Upper lobe of left lung (tissue), 4 donors: ENCODE results near the gene EVL.

Experiments
- CTCF ChIP-seq, 6 experiments: fragments of 450-650 bp in 4 of 6; fragments of 200-600 bp in 2 of 6; sonication (generic) in 2 of 6; IDR thresholded peaks; one replicate each; pipeline ENCODE4 v1.5.1; 2016 to 2019; ENCODE audit warnings: antibody characterized with exemption in 6 of 6
- POLR2A ChIP-seq, 4 donors: fragments of 450-650 bp; IDR thresholded peaks; one replicate each; pipeline ENCODE4 v1.5.1; 2016 to 2017; ENCODE audit warnings: antibody characterized with exemption in 4 of 4, mild to moderate bottlenecking in 2 of 4

- TF ChIP-seq CTCF (IDR thresholded peaks at IDR 0.05) (no peak), POLR2A (IDR thresholded peaks at IDR 0.05) (no peak)
Observed at GRCh38 chr14:100042286-100042685, 22.9 kb upstream of the EVL start.
